GM21423 (cell line): ENCODE results near the gene RAB13.
"Not testable (repeated sequence)": the region's sequence is repeated elsewhere in the genome, so short reads cannot be mapped to it uniquely, and the experiment has no call there.

Source experiments
- ATAC-seq: cut with Tn5 transposase; IDR thresholded peaks from one replicate; pipeline ENCODE4 v1.9.1; 2021; ENCODE audit warnings: mild to moderate bottlenecking, moderate library complexity; ENCODE audit not compliant: unreplicated experiment

RAB13 gene

DNA sequence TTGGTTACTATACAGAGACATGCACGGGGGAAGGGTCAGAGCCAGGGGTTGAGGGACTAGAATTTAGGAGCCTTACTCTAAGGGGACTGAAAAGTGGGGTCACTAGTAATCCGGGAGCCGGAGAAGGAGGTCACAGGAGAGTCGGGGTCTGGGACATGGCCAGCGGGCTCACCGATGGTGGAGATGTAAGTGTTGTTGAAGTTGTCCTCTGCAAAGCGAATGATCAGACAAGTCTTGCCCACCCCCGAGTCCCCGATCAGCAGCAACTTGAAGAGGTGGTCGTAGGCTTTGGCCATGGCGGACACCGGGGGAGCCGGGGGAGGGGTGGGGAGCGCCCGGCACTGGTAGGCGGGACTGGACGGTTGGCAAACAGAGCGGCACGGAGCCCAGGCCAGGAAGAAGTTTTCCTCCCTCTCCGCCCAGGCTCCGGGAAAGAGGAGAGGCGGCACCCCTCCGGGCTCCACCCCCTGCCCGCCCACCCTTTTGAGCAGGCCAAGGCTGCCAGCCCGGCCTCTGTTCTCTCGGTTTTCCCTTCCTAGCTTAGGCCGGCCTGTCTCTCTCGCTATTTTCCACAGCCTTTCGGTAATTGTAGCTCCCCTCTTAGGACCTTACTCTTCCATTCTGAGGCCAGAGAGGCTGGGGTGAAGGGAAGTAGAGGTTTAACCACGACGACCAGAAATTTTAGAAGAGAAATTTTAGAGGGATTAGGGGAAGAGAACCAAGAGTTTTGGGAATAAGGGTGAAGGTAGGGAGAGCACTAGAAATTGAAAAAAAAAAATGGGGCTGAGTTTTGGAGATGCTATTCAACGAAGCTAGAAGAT, at the start of gene RAB13:
Gene RAB13 (minus strand): TSS at position 399 of the 821 bp plus-strand sequence. CDS start 103 bp downstream, at position 296.
- no peak for ATAC-seq

DNA sequence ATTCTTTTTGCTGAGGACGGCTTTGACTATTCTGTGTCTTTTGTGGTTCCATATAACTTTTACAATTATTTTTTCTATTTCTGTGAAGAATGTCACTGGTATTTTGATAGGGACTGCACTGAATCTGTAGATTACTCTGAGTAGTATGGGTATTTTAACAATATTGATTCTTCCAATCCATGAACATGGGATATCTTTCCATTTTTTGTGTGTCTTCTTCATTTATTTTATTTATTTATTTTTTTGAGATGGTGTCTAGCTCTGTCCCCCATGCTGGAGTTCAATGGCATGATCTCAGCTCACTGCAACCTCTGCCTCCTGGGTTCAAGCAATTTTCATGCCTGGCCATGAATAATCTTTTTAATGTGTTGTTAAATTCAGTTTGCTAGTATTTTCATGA, 47.6 kb upstream of the RAB13 start:
- not testable (repeated sequence) for ATAC-seq

DNA sequence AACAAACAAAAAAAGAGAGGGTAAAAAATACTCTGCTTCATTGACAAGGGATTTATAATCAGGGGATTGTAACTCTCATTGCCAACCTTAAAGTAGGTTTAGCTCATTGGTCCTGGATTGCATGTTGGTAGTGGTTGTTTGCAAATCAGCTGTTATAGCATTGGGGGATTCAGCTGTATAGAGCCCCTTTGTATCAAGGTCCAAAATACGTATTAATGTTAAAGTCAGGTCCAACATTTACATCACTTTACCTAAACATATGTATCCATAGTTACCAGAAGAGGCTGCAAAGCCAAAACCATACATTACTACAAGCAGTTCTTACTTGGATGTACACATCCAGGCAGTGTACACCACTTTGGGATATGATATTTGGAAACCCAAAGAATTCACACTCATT, 33.8 kb upstream of the RAB13 start:
- ATAC-seq: no peak

DNA sequence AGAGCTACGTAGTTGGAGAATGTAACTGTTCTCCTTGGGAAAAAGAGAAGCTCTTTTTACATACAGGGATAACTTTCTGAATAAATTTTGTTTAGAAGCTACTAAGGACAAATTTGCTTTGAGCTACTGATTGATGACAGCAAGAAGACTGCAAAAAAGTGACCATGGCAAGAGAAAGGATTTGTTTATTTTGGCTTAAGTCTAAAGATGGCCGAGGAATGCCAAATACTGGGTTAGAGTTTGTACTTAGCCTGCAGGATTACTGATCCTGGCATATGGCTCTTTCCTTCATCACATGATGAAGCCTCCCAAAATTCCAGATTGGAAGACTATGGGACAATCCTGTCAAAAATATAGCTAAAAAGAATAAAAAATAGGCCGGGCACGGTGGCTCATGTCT, 33.1 kb upstream of the RAB13 start:
- ATAC-seq: no peak

DNA sequence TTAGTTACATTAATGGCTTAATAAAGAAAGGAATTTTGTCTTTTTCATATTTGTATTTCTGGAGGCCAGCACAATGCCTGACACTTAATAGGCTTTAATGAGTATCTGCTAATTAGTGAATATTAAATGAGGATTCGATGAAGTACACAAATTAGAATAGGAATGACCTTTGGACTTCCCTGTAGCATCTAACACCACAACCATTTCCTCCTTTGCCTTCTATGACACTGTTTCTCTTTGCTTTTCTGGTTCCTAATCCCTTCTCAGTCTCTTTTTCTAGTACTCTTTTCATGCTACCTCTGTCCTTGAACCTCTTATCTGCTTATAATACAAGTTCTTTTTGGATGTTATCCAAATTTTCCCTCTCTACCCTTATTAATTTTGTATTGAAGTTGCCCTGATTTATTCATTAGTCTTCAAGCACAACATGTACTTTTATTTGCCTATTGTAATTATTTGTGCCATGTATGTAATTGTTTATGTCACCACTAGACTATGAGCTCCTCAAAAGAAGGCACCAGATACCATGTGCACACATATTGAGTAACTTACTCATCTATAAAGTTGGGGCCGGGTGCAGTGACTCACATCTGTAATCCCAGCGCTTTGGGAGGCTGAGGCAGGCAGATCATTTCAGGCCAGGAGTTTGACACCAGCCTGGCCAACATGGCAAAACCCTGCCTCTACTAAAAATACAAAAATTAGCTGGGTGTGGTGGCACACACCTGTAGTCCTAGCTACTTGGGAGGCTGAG, 28.2 kb upstream of the RAB13 start:
- no peak for ATAC-seq

DNA sequence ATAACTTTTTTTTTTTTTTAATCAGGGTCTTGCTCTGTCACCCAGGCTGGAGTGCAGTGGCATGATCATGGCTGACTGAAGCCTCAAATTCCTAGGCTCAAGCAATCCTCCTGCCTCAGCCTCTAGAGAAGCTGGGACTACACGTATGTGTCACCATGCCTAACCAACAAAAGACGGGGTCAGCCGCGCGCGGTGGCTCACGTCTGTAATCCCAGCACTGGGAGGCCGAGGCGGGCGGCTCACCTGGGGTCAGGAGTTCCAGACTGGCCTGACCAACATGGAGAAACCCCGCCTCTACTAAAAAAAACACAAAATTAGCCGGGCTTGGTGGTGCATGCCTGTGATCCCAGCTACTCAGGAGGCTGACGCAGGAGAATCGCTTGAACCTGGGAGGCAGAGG, 26.4 kb upstream of the RAB13 start:
- not testable (repeated sequence) for ATAC-seq

DNA sequence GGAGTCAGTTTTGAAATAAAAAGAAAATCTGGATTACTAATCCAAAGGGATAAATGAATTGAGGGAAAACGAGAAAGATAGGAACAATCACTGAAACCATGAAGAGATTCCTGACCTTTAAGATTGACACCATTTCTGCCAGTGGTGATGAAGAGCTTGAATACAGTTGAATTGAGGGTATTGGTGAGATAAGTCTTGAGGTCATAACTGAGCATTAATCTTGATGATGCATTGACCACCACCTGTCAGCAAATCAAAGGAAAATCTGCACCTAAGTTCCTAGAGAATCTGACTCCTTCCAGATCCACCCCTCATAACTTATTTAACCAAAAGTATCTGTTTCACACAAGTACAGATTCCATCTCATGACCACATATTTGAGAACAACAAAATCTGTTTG, 26.0 kb upstream of the RAB13 start:
- no peak for ATAC-seq

DNA sequence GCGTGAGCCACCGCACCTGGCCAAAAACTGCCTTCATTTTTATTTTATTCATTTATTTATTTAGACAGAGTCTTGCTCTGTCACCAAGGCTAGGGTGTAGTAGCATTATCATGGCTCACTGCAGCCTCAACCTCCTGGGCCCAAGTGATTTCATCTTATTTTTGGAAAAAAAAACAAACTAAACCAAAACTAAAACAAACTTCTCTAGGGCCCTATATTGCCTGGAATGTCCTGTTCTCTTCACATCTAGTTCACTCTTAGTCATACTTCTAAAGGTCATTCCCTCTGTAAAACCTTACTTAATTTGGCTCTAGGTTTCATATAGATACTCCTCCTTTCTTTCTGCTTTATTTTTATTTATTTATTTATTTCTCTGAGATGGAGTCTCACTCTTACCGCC, 20.0 kb upstream of the RAB13 start:
- ATAC-seq: no peak

DNA sequence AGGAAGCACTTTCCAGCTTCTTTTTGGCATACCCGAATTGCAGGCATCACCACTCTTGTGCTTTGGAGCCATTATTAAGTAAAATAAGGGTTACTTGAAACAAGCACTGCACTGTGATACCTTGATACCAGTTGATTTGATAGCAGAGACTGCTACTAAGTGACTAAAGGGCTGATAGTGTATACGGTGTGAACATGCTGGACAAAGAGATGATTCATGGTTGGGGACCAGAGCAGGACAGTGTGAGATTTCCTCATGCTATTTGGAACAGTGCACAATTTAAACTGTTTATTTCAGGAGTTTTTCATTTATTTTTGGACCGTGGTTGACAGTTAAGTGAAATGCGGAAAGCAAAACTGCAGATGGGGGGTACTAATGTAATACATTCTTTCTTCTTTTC, 14.3 kb upstream of the RAB13 start:
- ATAC-seq: no peak

DNA sequence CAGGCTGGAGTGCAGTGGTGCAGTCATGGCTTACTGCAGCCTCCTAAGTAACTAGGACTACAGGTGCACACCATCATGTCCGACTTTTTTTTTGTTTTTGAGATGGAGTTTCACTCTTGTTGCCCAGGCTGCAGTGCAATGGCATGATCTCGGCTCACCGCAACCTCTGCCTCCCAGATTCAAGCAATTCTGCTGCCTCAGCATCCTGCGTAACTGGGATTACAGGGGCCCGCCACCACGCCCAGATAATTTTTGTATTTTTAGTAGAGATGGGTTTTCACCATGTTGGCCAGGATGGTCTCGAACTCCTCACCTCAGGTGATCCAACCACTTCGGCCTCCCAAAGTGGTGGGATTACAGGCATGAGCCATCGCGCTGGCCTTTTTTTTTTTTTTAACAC, 10.7 kb upstream of the RAB13 start:
- ATAC-seq: not testable (repeated sequence)

DNA sequence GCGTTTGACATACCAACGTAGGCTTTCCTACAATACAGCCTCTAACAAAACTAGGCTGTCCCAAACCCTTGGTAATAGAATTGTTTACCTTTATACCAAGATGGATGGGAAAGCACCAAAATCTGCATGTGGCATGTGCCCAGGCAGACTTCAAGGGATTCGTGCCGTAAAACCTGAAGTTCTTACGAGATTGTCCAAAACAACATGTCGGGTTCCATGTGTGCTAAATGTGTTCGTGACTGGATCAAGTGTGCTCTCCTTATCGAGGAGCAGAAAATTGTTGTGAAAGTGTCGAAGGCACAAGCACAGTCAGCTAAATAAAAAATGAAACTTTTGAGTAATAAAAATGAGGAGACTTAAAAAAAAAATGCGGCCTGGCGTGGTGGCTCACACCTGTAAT, 9.5 kb upstream of the RAB13 start:
- no peak for ATAC-seq

DNA sequence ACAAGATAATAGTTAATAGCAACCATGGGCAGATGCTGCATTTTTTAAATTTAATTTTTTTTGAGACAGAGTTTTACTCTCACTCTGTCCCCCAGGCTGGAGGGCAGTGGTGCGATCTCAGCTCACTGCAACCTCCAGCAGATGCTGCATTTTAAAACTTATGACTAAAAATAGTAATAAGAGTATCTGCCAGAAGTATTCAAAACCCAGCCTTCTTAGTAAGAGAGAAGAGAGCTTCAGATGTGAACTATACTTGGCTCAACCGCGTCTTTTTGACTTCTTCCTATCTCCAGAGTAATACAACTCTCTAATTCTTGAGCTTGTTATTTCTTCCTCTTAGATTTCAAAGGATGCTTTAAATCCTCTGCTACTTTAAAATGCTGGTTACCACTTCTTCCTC, 9.1 kb upstream of the RAB13 start:
- ATAC-seq: no peak

DNA sequence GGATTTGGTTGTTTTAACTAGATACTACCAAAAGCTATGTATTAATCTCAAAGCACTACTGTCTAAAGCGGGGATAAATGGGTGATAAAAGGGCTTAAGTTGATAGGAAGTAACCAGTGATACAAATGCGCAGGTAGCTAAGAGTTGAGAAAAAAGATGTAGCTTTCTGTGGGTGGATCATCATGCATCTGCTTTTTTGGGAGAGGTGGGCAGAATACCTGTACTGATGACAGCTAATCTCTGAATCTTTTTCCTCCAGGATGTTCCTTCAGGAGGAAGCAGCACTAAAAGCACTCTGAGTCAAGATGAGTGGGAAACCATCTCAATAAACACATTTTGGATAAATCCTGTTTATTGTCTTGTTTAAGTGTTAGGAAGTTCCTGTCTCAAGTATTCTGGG, 5.7 kb upstream of the RAB13 start:
- ATAC-seq: no peak

DNA sequence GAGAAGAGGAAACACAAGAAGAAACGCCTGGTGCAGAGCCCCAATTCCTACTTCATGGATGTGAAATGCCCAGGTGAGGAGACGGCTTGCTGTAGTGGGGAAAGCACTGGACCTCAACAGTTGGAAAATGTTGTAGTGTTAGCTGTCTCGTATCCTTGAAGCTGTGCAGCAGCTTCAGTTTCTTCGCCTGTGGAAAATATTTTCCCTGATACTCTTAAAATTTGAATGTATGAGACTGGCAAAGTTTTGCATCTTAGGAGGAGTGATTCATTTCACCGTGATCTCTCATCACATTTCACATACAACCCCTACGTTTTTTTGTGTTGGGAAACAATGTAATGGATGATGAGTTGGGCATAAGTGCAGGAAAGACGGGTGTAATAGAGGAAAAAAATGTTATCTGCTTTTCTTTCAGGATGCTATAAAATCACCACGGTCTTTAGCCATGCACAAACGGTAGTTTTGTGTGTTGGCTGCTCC, 5.1 kb upstream of the RAB13 start:
- ATAC-seq: no peak

DNA sequence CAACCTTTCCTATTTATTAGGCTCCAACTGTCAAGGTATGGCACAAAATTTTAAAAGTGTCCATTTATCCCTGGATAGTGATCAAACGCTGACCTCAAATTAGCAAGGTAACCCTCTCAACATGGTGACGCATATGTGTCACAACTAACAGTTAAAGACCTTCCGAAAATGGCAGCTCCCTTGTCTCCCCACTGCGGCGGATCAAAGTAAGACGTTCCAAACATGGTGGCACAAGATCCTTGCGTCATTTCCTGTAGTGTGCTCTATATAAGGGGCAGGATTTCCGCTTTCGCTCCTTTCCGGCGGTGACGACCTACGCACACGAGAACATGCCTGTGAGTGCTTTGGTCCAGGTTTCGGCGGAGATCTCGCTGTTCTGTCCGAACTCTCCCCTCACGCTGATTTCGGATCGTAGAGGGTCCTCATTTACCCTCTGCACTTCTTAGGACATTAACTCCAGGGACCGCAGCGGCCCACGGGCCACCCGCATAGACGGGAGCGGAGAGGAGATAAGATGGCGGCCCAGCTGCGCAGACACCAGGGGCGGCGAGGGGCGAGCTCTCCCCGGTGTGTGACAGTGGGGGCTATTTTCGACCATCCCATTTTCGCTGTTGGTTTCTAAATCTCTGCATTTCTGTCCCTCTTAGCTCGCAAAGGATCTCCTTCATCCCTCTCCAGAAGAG, 4.5 kb upstream of the RAB13 start, which contains the start of gene RPS27:
Gene RPS27 (plus strand): TSS at position 295 of the 683 bp plus-strand sequence. CDS start 35 bp downstream, at position 330.
- peak; percentile 73 for ATAC-seq

DNA sequence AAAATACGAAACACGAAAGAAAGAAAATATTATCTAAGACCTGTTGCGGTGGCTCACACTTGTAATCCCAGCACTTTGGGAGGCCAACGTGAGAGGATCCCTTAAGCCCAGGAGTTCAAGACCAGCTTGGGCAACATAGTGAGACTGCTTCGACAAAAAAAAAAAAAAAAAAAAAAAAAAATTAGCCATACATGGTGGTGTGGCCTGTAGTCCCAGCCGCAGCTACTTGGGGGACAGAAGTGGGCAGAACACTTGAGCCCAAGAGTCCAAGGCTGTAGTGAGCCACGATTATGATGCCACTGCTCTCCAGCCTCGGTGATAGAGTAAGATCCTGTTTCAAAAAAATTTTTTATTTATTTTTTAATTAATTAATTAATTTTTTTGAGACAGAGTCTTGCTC, 1.5 kb upstream of the RAB13 start:
- no peak for ATAC-seq

DNA sequence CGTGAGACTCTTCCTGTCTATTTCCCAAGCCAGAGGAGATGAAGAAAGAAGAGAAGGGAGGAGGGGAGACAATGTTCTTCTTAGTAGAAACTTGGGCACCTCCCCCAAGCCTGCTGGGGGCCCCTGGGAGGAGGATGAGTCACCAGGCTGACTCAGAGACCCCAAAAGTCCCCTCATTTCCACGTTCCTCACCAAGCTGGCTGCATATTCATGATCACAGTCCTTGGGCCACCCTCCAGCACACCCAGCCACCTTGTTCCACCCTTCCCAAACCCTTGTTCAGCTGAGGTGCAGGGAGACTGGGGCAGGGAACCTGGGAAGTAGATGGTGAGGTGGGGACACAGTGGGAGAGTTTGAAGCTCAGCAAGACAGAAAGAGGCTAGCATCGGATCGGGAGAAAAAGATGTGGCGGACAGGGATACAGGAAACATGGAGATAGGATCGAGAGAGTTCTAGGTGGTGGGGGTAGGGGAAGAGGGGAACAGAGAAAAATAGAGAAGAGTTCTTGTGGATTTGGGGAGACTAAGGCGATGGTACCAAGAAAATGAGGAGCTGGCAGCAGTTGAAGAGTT, 712 bp downstream of the RAB13 start:
- ATAC-seq: no peak

DNA sequence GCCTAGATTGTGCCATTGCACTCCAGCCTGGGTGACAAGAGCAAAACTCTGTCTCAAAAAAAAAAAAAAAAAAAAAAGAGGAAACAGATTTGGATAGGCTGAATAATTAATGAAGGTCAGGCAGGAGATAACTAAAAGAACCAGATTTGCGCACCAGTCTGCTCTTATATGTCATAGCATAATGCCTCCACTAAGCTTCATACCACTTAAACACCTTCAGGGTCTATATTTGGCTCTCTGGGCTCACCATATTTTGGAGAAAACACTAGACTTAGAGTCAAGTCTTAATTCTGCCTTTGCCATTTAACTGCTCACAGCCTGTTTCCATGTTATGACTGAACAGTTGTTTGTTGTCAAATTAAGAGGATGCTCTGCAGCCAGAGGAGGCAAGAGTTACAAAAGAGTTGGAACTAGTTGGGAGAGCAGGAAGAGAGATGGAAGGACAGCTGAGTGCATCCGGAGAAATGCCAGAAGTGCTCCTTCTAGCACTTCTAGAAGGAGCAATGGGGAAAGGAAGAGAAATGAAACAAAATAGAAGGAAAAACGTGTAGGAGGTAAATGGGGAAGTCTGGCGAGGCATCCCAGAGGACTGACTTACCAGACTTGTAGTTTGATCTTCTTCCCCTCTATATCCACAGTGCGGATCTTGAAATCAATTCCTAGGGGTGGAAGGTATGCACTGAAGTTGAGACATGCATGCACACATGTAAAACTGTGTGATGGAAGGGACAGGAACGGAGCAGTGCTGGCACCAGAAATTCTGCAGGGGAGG, 1.8 kb downstream of the RAB13 start:
- no peak for ATAC-seq

DNA sequence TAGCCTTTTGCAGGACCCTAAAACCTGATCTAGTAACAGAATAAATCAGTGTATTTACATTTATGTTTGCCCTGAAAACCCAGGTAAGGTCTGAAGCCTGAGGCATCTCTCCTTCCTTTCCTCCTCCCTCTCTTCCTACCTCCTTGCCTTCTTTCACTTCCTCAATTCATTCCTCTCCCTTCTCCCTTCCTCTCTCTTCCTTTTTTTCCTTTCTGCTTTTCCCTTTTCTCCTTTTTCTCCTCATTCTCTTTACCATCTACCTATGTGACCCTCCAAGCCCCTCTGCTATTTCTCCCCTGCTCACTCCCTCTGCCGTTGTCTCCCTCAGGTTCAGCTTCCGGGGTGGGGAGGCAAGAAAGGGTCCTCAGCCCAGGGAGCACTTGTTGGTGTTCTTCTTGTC, 4.4 kb downstream of the RAB13 start:
- not testable (repeated sequence) for ATAC-seq

DNA sequence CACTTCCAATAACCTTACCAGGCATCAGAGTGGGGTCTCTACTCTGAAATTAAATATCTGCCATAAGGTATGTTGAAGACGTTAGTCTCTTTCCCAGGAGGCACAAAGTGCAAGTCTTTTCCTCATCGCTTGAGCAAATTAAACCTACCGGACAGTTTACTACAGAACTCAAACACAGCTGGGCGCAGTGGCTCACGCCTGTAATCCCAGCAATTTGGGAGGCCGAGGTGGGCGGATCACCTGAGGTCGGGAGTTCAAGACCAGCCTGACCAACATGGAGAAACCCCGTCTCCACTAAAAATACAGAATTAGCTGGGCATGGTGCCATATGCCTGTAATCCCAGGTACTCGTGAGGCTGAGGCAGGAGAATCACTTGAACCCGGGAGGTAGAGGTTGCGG, 7.0 kb downstream of the RAB13 start:
- not testable (repeated sequence) for ATAC-seq
